Cerebellar cortex (tissue), 1 donor: ENCODE results near the gene PRR20A.
"Not testable (repeated sequence)": the region's sequence is repeated elsewhere in the genome, so short reads cannot be mapped to it uniquely, and the experiment has no call there.

ENCODE experiments used
- DNase-seq: peaks from one replicate; pipeline ENCODE4 v3.0.0-alpha.2; 2015; ENCODE audit warnings: low spot score

PRR20A gene

GRCh38 chr13:57140235-57140968, at the start of gene PRR20A:
Gene PRR20A (plus strand): TSS chr13:57140918. CDS start chr13:57141305, 387 bp downstream.
- DNase-seq = not testable (repeated sequence)

- no peak for DNase-seq
Observed at GRCh38 chr13:57114945-57115344, 25.8 kb upstream of the PRR20A start.

DNA sequence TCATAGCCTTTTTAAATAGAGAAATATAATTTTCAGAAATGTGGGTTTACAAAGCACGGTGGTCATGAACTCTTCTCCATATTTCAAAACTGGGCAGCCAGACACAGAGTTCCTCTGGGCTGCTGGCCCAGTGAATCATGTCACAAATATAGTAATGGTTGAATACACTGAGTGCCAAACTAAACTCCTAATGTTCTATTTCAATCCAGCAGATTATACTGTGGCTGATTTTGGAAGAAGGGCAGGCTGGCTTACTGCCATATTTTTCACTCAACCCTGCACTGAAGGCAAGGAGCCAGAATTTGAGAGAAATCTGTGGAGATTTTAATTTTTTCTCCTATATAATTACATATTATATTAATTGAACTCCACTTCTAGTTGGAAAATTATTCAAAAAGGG, 17.0 kb upstream of the PRR20A start:
- DNase-seq = peak; percentile 68

DNA sequence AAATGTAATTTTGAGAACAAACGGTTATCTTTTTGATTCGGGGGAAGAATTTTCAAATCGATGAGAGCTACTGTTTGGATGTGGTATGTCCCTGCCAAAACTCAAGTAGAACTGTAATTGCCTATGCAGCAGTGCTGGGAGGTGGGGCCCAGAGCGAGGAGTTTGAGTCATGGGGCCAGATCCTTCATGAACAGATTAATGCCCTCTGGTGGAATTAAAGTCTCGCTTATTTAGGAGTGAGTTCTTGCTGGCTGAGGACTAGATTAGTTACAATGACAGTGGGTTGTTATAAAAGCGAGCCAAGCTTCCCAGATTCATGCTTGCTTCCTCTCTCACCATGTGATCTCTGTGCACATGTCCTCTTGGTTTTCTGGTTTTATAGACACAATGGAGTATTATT, 11.8 kb upstream of the PRR20A start:
- no peak for DNase-seq

- DNase-seq = no peak
Observed at GRCh38 chr13:57136093-57136492, 4.6 kb upstream of the PRR20A start.

GRCh38 chr13:57137585-57137984, 3.1 kb upstream of the PRR20A start:
- DNase-seq = no peak

GRCh38 chr13:57138988-57139387, 1.7 kb upstream of the PRR20A start:
- no peak for DNase-seq

- not testable (repeated sequence) for DNase-seq
Observed at GRCh38 chr13:57139781-57140180, 937 bp upstream of the PRR20A start.

DNA sequence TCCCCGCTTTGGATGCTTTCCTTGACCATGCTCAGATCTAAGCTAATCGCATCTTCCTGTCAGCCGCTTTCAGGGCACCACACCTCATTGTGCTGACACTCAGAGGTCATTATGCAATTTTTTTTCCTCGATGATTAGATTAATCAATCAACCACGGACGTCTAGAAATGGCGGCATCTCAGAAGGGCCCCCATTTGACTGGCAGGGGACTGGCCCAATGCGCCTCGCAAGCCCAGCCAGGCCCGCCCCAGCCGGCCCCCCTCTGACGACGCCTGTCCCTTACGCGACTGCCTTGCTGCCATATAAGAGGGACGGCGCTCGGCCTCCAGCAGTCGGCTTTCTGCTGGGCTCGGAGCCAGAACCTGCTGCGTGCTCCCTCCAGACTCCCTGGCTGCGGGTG, 6.5 kb downstream of the PRR20A start, which contains the start of gene PRR20B:
TSS of gene PRR20B (plus strand) at position 301 of the 400 bp plus-strand sequence. CDS start 387 bp downstream, outside the sequence.
- DNase-seq = not testable (repeated sequence)

GRCh38 chr13:57148106-57148505, 7.4 kb downstream of the PRR20A start:
- not testable (repeated sequence) for DNase-seq

GRCh38 chr13:57153761-57154160, 13.0 kb downstream of the PRR20A start, which contains the start of gene PRR20C:
Gene PRR20C (plus strand): TSS chr13:57154061. CDS start chr13:57154448, 387 bp downstream.
- not testable (repeated sequence) for DNase-seq

DNA sequence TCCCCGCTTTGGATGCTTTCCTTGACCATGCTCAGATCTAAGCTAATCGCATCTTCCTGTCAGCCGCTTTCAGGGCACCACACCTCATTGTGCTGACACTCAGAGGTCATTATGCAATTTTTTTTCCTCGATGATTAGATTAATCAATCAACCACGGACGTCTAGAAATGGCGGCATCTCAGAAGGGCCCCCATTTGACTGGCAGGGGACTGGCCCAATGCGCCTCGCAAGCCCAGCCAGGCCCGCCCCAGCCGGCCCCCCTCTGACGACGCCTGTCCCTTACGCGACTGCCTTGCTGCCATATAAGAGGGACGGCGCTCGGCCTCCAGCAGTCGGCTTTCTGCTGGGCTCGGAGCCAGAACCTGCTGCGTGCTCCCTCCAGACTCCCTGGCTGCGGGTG, 19.6 kb downstream of the PRR20A start, which contains the start of gene PRR20D:
TSS of gene PRR20D (plus strand) at position 301 of the 400 bp plus-strand sequence. CDS start 387 bp downstream, outside the sequence.
- DNase-seq = not testable (repeated sequence)

- DNase-seq = not testable (repeated sequence)
Observed at GRCh38 chr13:57166897-57167296, 26.2 kb downstream of the PRR20A start, which contains the start of gene PRR20E. Gene PRR20E (plus strand): TSS chr13:57167197. CDS start chr13:57167584, 387 bp downstream.

- DNase-seq = no peak
Observed at GRCh38 chr13:57191667-57192066, 50.9 kb downstream of the PRR20A start.
